GM18868 (cell line): Measurements from ENCODE around the gene GPT2.
"Not testable (repeated sequence)": the region's sequence is repeated elsewhere in the genome, so short reads cannot be mapped to it uniquely, and the experiment has no call there.

Source experiments
- ATAC-seq: cut with Tn5 transposase; IDR thresholded peaks from one replicate; pipeline ENCODE4 v1.9.1; 2021; ENCODE audit warnings: mild to moderate bottlenecking, moderate library complexity; ENCODE audit not compliant: unreplicated experiment

Gene GPT2

DNA sequence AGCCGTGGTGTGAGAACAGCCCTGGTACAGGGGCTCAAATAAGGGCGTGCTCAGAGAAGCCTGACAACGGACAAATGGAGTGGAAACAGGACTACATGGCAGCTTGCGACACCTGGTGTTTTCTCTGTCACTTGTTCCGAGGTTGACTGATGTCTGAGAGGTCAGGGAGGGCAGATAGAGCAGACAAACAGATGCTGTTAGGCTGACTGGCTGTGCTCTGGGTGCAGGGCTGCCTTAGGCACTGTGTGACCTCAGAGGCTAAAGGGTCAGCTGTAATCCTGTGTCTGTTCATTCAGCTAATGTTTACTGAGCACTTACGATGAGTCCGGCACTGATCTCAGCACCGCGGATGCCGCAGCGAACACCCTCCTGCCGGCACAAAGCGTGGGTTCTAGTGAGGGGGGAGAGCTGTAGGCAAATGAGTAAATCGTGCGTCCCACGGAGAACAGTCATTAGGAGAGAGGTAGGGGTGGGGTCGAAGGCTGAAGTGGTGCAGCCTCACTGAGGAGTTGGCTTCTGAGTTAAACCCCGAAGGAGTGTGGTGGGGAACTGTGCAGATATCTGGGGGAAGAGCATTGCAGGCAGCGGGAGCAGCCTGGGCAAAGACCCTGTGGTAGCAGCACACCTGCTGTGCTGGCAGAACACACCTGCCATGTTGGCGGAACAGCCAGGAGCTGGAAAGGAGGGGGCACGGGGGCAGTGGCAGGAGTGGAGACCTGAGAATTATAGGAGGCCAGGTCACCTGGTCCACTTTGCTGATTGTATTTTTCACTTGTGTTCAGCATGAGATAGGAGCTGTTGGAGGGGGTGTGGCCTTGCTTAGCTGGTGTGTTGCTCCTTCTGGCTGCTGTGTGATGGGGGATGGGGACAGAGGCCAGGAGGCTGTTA lies 35.0 kb downstream of the GPT2 start:
- ATAC-seq = peak; percentile 76

DNA sequence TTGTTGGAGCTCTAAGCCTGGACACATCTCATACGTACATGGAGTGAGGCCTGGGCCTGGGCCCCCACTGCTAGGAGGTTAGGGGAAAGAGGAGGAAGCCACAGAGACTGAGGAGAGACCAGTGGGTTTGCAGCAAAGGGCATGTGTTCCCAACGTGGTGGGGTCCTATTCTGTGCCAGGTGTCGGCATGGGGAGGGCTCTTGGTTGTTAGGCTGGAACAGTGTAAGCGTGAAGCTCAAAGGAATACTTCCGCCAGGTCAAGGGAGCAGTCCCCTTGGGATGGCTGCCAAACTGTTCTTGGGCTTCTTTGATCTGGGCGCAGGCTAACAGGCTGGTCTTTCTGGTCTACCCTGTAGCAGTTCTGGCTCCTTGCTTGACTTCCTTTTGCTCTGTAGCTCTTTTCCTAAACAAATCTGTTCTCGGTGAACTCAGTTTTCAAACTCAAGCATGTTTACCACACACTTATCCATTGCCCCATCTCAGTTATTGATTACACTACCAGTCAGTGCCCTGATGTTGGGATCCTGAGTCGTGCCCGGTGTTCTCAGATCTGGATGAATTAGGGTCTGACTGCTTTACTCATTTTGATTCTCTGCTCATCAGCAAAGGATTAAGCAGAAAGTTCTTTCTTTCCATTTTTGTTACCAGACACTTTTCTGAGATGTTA lies 36.4 kb downstream of the GPT2 start:
- ATAC-seq = no peak

DNA sequence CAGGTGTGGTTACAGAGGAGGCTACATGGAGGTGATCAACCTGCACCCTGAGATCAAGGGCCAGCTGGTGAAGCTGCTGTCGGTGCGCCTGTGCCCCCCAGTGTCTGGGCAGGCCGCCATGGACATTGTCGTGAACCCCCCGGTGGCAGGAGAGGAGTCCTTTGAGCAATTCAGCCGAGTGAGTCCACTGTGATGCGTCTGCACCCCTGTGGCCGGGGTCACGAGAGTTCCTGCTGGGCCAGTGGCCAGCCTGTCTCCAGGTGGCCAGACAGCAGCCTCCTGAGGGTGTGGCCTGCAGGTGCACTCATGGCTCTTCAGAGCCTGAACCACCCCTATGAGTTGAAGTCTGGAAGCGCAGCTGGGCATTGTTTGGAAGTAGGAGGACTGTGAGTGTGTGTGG lies 38.1 kb downstream of the GPT2 start:
- ATAC-seq = no peak

DNA sequence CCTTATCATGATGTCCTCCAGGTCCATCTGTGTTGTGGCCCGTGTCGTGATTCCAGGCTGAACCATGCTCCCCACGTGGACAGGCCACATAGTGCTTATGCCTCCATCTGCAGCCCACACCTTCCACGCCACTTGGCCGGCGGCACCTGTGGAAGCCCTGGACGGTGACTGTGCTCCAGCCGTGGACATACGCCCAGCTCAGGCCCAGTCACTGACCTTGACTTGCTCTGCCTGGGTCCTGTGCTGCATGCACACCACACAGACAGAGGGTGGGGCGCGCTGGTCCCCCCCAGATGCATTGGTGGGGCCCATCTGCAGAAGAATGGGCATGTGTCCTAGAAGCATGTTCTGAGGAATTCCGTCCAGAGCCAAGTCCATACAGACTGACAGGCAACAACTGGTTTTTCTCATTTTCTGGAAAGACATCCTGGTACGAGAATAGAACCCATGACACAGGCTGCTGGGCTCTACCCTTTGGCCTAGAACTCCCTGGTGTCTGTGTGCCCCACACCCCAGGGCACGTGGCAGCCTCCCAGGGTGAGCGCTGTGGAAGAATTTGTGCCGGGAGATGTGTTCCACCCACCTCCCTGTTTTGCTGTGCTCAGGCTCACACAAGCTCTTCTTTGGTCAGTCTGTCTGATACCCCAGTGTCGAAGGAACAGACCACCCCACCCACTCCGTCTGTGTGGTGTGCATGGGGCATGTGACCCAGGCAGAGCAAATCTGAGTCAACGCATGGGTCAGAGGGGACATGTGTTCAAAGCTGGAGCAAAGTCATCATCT lies 39.5 kb downstream of the GPT2 start:
- no peak for ATAC-seq

DNA sequence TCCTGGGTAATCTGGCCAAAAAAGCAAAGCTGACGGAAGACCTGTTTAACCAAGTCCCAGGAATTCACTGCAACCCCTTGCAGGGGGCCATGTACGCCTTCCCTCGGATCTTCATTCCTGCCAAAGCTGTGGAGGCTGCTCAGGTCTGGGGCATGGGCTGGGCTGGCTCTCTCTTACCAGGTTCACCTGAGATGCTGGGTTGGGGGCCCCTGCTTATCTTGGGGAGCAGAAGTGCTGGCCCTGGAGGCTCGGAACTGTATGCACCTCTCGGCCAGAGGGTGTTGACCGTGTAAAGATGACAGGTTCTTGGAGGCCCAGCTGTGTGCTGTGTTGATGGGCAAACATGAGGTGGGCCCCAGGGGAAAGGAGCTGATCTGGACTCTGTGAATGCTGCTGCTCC lies 40.2 kb downstream of the GPT2 start:
- ATAC-seq = no peak

DNA sequence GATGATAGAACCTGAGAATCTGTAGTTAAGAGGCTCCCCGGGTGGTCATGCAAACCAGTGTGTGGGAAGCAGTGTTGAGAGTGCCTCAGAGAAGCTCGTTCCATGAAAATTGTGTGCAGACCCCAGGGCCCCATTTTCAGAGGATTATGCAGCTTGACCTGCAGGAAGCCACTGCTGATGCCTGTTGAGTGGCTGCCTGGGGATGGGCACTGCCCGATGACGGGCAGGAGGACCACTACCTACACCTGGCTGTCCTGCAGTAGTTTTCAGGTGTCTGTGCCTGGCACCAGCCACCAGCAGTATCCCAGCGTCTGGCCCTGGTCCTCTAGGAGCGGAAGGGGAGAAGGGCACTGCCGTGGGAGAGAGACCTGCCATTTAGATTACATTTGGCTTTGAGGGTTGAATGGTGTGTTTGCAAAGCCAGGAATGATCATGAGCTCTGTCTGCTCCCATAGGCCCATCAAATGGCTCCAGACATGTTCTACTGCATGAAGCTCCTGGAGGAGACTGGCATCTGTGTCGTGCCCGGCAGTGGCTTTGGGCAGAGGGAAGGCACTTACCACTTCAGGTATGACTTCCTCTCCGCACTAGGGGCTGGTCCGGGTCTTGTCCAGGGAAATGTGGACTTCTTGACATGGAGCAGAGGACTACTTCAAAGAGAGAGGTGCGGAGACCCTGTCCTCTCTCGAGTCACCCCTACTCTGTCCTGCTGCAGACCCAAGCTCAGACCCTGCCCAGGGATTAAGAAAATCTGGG lies 42.5 kb downstream of the GPT2 start:
- no peak for ATAC-seq

DNA sequence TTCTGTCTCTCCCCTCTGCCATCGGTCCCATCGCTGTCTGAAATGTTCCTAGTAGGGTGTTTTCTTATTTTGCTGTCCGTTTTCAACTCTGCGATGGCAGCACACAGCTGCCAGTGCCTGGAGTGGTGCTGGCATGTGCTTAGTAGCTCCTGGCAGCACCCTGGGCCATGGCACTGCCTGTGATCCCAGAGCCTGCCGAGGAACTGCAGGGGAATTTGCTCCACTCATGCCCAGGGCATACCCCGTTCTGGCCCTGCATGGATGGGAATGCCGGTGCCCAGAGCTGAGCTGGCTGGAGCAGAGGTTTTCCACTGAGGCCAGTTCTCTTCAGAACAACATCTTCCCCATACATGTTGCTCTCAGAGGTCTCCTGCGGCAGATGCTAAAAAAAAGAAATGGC lies 43.1 kb downstream of the GPT2 start:
- ATAC-seq = no peak

DNA sequence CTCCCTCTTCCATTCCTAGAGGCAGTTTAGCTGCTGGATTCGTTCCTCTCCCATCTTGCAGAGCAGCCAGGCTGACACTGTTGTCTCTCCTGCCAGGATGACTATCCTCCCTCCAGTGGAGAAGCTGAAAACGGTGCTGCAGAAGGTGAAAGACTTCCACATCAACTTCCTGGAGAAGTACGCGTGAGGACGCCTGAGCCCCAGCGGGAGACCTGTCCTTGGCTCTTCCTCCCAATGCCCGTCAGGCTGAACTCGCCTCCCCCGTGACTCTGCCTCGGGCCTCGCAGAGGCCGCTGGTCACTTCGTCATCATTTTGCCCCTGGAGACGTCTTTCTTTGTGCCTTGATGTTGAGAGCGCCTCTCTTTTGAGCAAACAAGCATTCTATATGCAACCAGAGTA lies 44.6 kb downstream of the GPT2 start:
- no peak for ATAC-seq

DNA sequence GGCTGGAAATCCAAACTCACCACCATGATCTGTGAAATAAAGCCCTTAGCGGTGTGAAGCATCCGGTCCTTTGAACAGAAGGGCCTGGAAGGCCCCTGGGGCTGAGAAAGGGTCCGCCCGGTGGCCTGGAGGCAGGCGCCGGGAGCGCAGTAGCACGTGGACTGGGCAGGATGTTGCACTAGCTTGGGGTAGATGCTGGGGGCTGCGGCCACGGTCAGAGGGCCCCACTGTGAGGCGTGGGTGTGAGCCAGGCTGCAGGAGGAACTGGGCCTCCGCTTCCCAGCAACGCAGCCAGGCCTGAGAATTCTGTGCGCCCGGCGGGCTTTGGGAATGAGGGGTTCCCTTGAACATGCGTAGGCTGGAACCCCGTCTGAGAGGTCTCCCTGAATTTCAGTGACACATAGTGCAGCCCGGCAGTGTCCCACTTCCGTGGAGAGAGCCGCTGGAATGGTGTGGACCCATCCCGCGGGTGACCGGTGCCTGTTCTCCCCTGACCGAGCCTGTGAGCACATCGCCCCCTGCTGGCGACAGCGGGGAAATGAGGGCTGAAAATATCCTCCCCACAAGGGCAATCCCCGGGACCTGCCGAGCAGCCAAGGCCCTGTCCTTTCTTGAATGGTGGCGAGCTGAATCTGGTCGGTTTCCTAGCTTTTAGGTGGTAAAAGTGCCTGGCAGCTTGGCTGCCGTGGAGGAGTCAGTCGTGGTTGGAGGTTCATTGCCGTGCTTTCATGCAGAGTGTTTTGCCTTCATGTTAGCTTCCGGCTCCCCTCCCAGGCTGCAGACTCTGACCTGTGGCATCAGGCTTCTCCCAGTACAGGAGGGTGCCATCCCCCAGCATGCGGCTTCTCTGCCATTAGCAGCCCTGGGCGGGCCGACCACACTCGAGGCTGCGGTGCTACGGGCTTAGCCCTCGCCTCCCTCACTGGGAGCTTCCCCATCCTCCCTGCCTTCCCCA lies 45.5 kb downstream of the GPT2 start:
- peak; percentile 78 for ATAC-seq

DNA sequence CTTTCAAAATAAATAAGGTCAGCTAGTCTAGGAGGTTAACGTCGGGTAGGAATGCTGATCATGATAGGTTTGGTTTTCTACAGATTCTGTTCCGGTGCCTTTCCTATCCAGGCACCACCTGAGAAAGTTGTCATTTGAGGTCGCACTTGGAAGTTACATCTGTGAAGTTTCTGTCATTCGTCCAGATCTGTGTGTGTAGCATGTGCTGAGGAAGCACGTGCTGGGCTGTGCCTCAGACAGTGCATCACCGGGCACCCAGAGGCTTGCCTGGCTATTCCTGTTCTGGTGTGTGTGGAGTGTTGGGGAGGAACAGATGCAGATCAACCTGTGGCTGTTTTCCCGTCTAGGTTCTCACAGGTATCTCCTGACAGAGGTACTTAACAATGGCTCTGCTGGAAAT lies 46.7 kb downstream of the GPT2 start:
- no peak for ATAC-seq

DNA sequence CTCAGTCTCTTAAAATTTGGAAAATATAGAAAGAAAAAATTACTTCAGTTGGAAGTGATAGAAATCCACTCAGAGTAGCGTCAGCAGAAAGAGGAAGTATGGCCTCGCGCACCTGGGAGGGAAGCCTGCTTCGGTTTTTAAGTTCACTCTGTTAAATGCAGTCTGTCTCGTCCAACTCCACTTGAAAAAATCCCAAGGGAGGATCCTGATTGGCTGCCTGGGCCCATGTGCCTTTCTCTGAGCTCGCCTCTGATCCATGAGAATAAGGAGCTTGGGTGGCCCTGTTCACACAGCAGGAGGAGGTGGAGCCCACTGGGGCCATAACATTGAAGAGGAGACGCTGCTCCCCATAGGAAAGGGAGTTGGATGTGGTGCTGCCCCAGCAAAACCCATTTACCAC lies 48.6 kb downstream of the GPT2 start:
- peak; percentile 75 for ATAC-seq

DNA sequence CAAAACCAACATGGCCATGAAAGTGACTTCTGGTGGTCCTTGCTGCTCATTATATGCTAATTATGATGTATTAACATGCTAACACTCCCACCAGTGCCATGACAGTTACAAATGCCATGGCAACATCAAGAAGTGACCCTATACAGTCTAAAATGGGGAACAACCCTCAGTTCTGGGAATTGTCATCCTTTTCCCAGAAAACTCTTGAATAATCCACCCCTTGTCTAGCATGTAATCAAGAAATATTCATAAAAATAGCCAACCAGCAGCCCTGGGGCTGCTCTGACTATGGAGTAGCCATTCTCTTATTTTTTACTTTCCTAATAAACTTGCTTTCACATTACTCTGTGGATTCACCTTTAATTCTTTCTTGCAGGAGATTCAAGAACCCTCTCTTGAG lies 53.4 kb downstream of the GPT2 start:
- no peak for ATAC-seq

DNA sequence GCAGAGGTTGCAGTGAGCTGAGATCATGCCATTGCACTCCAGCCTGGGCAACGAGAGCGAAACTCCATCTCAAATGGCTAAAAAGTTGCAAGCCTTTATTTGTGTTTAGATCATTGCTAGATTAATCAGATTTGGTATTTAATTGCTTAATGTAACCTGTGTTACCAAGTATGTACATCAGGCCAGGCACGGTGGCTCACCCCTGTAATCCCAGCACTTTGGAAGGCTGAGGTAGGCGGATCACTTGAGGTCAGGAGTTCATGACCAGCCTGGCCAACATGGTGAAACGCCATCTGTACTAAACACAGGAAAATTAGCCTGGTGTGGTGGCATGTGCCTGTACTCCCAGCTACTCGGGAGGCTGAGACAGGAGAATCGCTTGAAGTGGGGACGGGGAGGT lies 60.6 kb downstream of the GPT2 start:
- ATAC-seq = not testable (repeated sequence)

DNA sequence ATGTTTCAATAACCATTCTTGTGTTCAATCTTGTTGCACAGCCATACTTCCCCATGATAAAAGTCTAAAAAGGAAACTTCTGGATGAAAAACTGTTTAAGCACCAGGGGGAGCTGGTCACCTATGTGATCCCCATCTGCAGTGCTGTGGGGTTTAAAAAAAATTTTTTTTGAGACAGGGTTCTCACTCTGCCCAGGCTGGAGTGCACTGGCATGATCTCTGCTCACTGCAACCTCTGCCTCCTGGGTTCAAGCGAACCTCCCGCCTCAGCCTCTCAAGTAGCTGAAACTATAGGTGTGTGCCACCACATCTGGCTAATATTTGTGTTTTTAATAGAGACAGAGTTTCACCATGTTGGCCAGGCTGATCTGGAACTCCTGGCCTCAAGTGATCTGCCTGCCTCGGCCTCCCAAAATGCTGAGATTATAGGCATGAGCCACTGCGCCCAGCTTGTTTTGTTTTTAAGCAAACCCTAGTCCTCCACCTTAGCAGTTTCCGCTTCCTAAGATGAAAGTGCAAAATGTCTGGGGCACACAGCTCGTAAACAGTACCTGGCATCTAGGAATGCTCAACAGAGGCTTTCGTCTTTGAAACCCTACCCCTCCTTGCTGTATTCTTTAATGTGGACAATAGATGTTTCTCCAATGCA lies 63.9 kb downstream of the GPT2 start:
- peak; percentile 71 for ATAC-seq

DNA sequence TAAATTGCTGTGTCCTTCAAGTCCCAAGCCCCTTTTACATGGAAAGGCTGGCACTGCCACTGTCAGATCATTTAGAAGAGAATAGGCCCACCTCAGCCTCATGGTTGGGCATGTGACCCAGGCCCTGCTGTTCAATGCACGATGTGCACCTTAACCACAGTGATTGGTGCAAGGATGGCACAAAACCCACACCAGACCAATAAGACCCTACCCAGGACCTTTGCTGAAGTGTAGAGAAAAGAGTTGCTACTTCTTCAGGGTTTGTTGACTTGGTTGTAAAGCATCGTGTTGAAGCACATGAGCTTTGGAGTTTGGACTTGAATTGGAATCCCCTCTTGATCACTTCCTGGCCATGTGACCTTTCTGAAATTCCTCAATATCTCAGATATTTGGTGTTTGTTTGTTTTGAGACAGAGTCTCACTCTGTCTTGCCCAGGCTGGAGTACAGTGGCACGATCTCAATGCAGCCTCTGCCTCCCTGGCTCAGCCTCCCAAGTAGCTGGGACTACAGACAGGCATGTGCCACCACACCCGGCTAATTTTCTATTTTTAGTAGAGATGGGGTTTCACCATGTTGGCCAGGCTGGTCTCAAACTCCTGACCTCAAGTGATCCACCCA lies 64.5 kb downstream of the GPT2 start:
- no peak for ATAC-seq

DNA sequence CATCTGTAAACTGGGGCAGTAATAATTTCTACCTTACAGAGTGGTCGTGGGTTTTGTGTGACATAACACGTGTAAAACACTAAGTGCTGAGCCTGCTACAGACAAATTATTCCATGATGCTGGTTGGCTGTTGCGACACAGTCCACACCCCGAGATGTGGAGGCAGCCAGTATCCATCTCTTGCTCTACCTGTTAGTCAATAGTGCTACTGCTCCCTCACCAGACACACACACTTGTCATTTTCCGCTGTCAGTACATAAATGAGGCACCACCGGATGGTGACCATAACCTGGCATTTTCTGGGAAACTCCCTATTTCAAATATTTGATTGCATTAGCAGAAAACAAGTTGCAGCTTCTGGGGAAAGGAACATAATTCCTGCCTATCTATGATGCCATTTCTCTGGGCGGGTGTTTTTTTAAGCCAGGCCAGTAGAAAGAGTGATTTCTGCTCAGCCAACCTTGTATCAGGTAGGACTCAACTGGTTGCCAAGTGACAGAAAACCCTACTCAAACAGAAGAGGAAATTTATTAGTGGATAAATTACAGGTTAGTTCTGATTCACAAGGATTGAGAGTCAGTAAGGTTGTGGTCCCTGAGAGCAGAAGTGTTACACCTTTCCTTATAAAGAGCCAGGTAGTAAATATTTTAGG lies 65.2 kb downstream of the GPT2 start:
- ATAC-seq = peak; percentile 76

DNA sequence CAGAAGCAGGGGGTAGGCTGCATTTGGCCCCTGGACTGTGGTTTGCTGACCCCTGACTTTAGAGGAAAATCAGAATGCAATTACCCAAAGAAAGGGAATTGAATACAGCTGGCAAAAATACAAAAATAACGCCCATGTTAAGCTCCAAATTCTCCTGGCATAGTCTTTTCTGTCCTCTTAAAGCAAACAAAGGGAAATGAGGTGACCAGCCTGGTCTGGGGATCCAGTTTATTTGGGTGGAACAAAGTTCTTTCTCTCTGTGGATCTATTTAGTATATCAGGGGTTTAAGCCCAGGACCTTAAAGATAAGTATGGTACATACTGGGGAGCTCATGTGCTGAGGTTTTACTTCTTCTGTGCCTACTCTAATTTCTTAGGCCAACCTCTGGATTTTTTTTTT lies 65.8 kb downstream of the GPT2 start:
- ATAC-seq = no peak

DNA sequence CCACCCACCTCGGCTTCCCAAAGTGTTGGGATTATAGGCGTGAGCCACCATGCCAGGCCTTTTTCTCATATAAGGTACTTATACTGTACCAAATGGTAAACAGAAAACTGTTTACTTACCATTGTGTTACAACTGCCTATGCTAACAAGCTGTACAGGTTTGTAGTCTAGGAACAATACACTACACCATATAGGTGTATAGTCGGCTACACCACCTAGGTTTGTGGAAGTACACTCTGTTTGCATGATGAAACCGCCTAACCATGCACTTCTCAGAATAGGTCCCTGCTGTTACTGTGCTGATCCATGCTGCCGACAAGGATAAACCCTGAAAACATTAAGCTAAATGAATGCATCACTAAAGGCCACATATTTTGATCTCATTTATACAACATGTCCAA lies 70.4 kb downstream of the GPT2 start:
- ATAC-seq = no peak
